Thyroid gland (tissue), 4 donors: Measurements from ENCODE around the gene AP1M2. TPM values are rescaled to one million over a fixed set of nuclear protein-coding genes. Genes with fewer than 3 reads are reported as not detected.

Experiments
- DNase-seq, 2 donors: peaks; one replicate each; pipeline ENCODE4 v3.0.0-alpha.2; 2019
- H3K27ac ChIP-seq, 3 donors: fragments of 200-600 bp; sonication (generic); 1 replicate in 2 of 3; 2 replicates in 1 of 3; pipeline ENCODE4 v1.5.1; 2016 to 2019; ENCODE audit warnings: mild to moderate bottlenecking in 1 of 3, moderate library complexity in 1 of 3
- H3K27me3 ChIP-seq: fragments of 200-600 bp; sonication (generic); one replicate; pipeline ENCODE4 v1.5.1; 2019
- H3K36me3 ChIP-seq, 2 donors: fragments of 200-600 bp; sonication (generic); one replicate each; pipeline ENCODE4 v1.5.1; 2016 to 2019
- H3K4me1 ChIP-seq, 2 donors: fragments of 200-600 bp; sonication (generic); one replicate each; pipeline ENCODE4 v1.5.1; 2017 to 2019
- H3K4me3 ChIP-seq, 3 donors: fragments of 200-600 bp; sonication (generic); replicated peaks in 1 of 3; 1 replicate in 2 of 3; 2 replicates in 1 of 3; pipeline ENCODE4 v1.5.1; 2016; ENCODE audit warnings: mild to moderate bottlenecking in 1 of 3
- H3K9me3 ChIP-seq: fragments of 200-600 bp; sonication (generic); one replicate; pipeline ENCODE4 v1.5.1; 2017
- CTCF ChIP-seq, 6 experiments: fragments of 200-600 bp in 3 of 6; fragments of 450-650 bp in 3 of 6; sonication (generic) in 3 of 6; IDR thresholded peaks; one replicate each; pipeline ENCODE4 v1.5.1; 2016 to 2019; ENCODE audit warnings: antibody characterized with exemption in 6 of 6, mild to moderate bottlenecking in 2 of 6, inconsistent platforms in 1 of 6, moderate library complexity in 1 of 6
- POLR2A ChIP-seq, 2 donors: fragments of 450-650 bp; IDR thresholded peaks; one replicate each; pipeline ENCODE4 v1.6.1; 2017; ENCODE audit warnings: antibody characterized with exemption in 2 of 2, mild to moderate bottlenecking in 2 of 2, moderate library complexity in 1 of 2
- WGBS, 2 donors: methylation state at CpG; one replicate each; pipeline ENCODE4 v1.1.5; 2017; 5-methylcytosine and 5-hydroxymethylcytosine counted together
- intact Hi-C: fragments of 100-400 bp; cut with DNase I; formaldehyde crosslinking; loops from one replicate; pipeline ENCODE4 v1.15.1; 2023
- total RNA-seq, 4 donors: library from RNA; depleted of rRNA; stranded (reverse); fragments of >200 nt; gene quantifications; one replicate each; pipeline ENCODE4 v1.2.3, GENCODE V29; 2016

AP1M2 gene
- total RNA-seq, 4 donors from 2014 or later = 69.7 to 129 (median 102) TPM

GRCh38 chr19:10548746-10549276 lies 38.3 kb downstream of the AP1M2 start:
- Histone ChIP-seq H3K36me3 (peaks cover 51 to 52% of the 10 kb centered on the region in 2 donors), H3K27ac (no peak overlapping the region), H3K9me3 (no peaks in the 10 kb centered on the region), H3K4me3 (no peak overlapping the region), H3K4me1 (peaks cover 10 to 14% of the 10 kb centered on the region in 2 donors), H3K27me3 (no peaks in the 10 kb centered on the region)
- intact Hi-C loops = no loop called here
- 93 to 95% methylated on average over 18 of the region's 18 CpGs for WGBS, 2 donors
- DNase-seq = no peak
- TF ChIP-seq CTCF (IDR thresholded peaks at IDR 0.05) = no peak
- no peak for TF ChIP-seq POLR2A (IDR thresholded peaks at IDR 0.05)

GRCh38 chr19:10546817-10547216 lies 40.3 kb downstream of the AP1M2 start:
- H3K9me3 ChIP-seq = no peaks in the 10 kb centered on the region

GRCh38 chr19:10544753-10545251 lies 42.3 kb downstream of the AP1M2 start:
- H3K4me3 ChIP-seq = peak overlapping the region; percentile 91 to 94 (median 92)
- intact Hi-C loops = no loop called here
- H3K36me3 ChIP-seq = peaks cover 20 to 27% of the 10 kb centered on the region in 2 donors
- no peaks in the 10 kb centered on the region for H3K9me3 ChIP-seq
- WGBS, 2 donors = 49% methylated on average over 5 to 17 of the region's 23 CpGs
- H3K27ac ChIP-seq = peak overlapping the region in 2 of 3 donors; percentile 36 to 81
- no peak for TF ChIP-seq POLR2A (IDR thresholded peaks at IDR 0.05)
- TF ChIP-seq CTCF (IDR thresholded peaks at IDR 0.05) = no peak
- H3K4me1 ChIP-seq = peaks cover 12 to 14% of the 10 kb centered on the region in 2 donors
- DNase-seq = peak; percentile 17 to 29
- no peaks in the 10 kb centered on the region for H3K27me3 ChIP-seq

More at GRCh38 chr19:10546817-10547216, 40.3 kb downstream of the AP1M2 start:
- Histone ChIP-seq H3K27ac (no peak overlapping the region), H3K4me1 (peaks cover 12 to 14% of the 10 kb centered on the region in 2 donors), H3K36me3 (peaks cover 31 to 34% of the 10 kb centered on the region in 2 donors), H3K4me3 (no peak overlapping the region), H3K27me3 (no peaks in the 10 kb centered on the region)
- TF ChIP-seq POLR2A (IDR thresholded peaks at IDR 0.05) = no peak
- no peak for TF ChIP-seq CTCF (IDR thresholded peaks at IDR 0.05)
- DNase-seq = no peak
- WGBS, 2 donors = 74 to 92% methylated on average over 4 to 13 of the region's 17 CpGs
- intact Hi-C loops = no loop called here

GRCh38 chr19:10544242-10544752 lies 42.8 kb downstream of the AP1M2 start:
- Histone ChIP-seq H3K27me3 (no peaks in the 10 kb centered on the region), H3K4me1 (peaks cover 12 to 14% of the 10 kb centered on the region in 2 donors), H3K4me3 (peak overlapping the region; percentile 91 to 94 (median 92)), H3K36me3 (peaks cover 15 to 22% of the 10 kb centered on the region in 2 donors), H3K9me3 (no peaks in the 10 kb centered on the region), H3K27ac (peak overlapping the region; percentile 81 to 85 (median 83))
- TF ChIP-seq POLR2A (IDR thresholded peaks at IDR 0.05) = no peak
- TF ChIP-seq CTCF (IDR thresholded peaks at IDR 0.05) = no peak
- intact Hi-C loops = no loop called here
- 9 to 23% methylated on average over 4 to 21 of the region's 22 CpGs for WGBS, 2 donors
- DNase-seq = peak; percentile 69
